GM12878 (cell line): Measurements from ENCODE around the gene KLHL24. TPM values are rescaled to one million over a fixed set of nuclear protein-coding genes. Genes with fewer than 3 reads are reported as not detected.

Source experiments
- ATAC-seq: fragments of 200-7000 bp; cut with Tn5 transposase; 3 replicates; pipeline ENCODE4 v1.9.1; 2020; ENCODE audit warnings: mild to moderate bottlenecking, moderate library complexity
- BruUV-seq: library from RNA; stranded (reverse); fragments of 400-500 nt; replicated peaks from 2 replicates; lab custom pipeline; 2021; lab: Mats Ljungman, UMichigan
- CTCF ChIA-PET: fragments of 300-600 bp; sonication (Branson Sonifier 250); formaldehyde crosslinking; extraction: SDS; loops from one replicate; lab custom pipeline; 2021; ENCODE audit warnings: inconsistent platforms; lab: Yijun Ruan, JAX
- POLR2A ChIA-PET: fragments of 350-600 bp; formaldehyde crosslinking; extraction: SDS; loops from one replicate; lab custom pipeline; 2021; ENCODE audit warnings: inconsistent platforms; lab: Charles Lee
- RAD21 ChIA-PET: fragments of 300-600 bp; sonication (Branson Sonifier 250); formaldehyde crosslinking; loops from one replicate; lab custom pipeline; 2023; ENCODE audit warnings: antibody characterized with exemption; ENCODE audit not compliant: unreplicated experiment; lab: Charles Lee
- SMC1A ChIA-PET: fragments of 300-600 bp; sonication (Branson Sonifier 250); formaldehyde crosslinking; loops from one replicate; lab custom pipeline; 2023; ENCODE audit not compliant: unreplicated experiment, uncharacterized antibody; lab: Charles Lee
- DNase-seq: peaks from one replicate; pipeline ENCODE4 v3.0.0-alpha.2; 2011; ENCODE audit warnings: low read depth, low spot score
- FAIRE-seq: peaks from 3 replicates; lab custom pipeline; 2011; peaks lifted over from hg19 to GRCh38; lab: Jason Lieb, UNC
- H2AFZ ChIP-seq: 2 replicates; pipeline ENCODE4 v1.6.0; 2011; ENCODE audit warnings: low read depth, low read length, control low read depth; ENCODE audit not compliant: control insufficient read depth
- H3K27ac ChIP-seq: 2 replicates; pipeline ENCODE4 v1.5.1; 2011; ENCODE audit warnings: control low read depth; ENCODE audit not compliant: control insufficient read depth, insufficient read depth
- H3K27me3 ChIP-seq, 2 experiments: replicated peaks in 1 of 2; 2 replicates each; pipeline versions ENCODE4 v1.6.0 to v1.6.1; 2011; ENCODE audit warnings: low read length in 1 of 2; ENCODE audit not compliant: control insufficient read depth in 2 of 2, insufficient read depth in 2 of 2
- H3K36me3 ChIP-seq, 2 experiments: 2 replicates each; pipeline ENCODE4 v1.5.1; 2011; ENCODE audit warnings: low read length in 1 of 2; ENCODE audit not compliant: control insufficient read depth in 2 of 2, insufficient read depth in 2 of 2
- H3K4me1 ChIP-seq: 2 replicates; pipeline ENCODE4 v1.6.1; 2011; ENCODE audit warnings: mild to moderate bottlenecking, low read length, moderate library complexity, mixed read lengths; ENCODE audit not compliant: control insufficient read depth, insufficient read depth
- H3K4me2 ChIP-seq: 2 replicates; pipeline ENCODE4 v1.6.0; 2011; ENCODE audit warnings: control low read depth; ENCODE audit not compliant: control insufficient read depth, insufficient read depth
- H3K4me3 ChIP-seq: fragments of 200-600 bp; sonication (generic); 2 replicates; pipeline ENCODE4 v1.5.1; 2016
- H3K79me2 ChIP-seq: 2 replicates; pipeline ENCODE4 v1.6.0; 2011; ENCODE audit warnings: low read length; ENCODE audit not compliant: control insufficient read depth, insufficient read depth
- H3K9ac ChIP-seq: 2 replicates; pipeline ENCODE4 v1.8.0; 2011; ENCODE audit warnings: low read length, control low read depth, mixed read lengths; ENCODE audit not compliant: control insufficient read depth, insufficient read depth
- H3K9me3 ChIP-seq: replicated peaks from 3 replicates; pipeline ENCODE4 v1.5.1; 2011; ENCODE audit warnings: mild to moderate bottlenecking, low read length; ENCODE audit not compliant: control insufficient read depth, insufficient read depth
- H4K20me1 ChIP-seq: 2 replicates; pipeline ENCODE4 v1.6.0; 2011; ENCODE audit not compliant: control insufficient read depth, insufficient read depth
- ASH2L ChIP-seq: fragments of 300-600, 200-600 bp; sonication (generic); IDR thresholded peaks from 2 replicates; pipeline ENCODE4 v1.6.1; 2017; ENCODE audit warnings: low read depth, mild to moderate bottlenecking, borderline replicate concordance
- ATF2 ChIP-seq: IDR thresholded peaks from 2 replicates; pipeline ENCODE4 v1.6.1; 2012; ENCODE audit warnings: low read length, inconsistent platforms
- BCL11A ChIP-seq: IDR thresholded peaks from 2 replicates; pipeline ENCODE4 v1.6.1; 2011; ENCODE audit warnings: low read depth, low read length
- CEBPZ ChIP-seq: fragments of 150-350 bp; IDR thresholded peaks from 2 replicates; pipeline ENCODE4 v1.6.1; 2016; ENCODE audit warnings: low read depth, low read length
- CHD4 ChIP-seq: fragments of 200-600 bp; sonication (generic); IDR thresholded peaks from 2 replicates; pipeline ENCODE4 v1.6.1; 2016; ENCODE audit warnings: mild to moderate bottlenecking
- CREM ChIP-seq: IDR thresholded peaks from 2 replicates; pipeline ENCODE4 v1.6.1; 2014; ENCODE audit warnings: antibody characterized with exemption, low read depth
- HDGF ChIP-seq: fragments of 450-650 bp; IDR thresholded peaks from 2 replicates; pipeline ENCODE4 v1.6.1; 2016; ENCODE audit warnings: antibody characterized with exemption
- NR2C1 ChIP-seq: fragments of 450-650 bp; IDR thresholded peaks from 2 replicates; pipeline ENCODE4 v1.6.1; 2017; ENCODE audit warnings: antibody characterized with exemption, mild to moderate bottlenecking, moderate library complexity
- RB1 ChIP-seq: fragments of 450-650 bp; formaldehyde crosslinking; IDR thresholded peaks from 2 replicates; pipeline ENCODE4 v1.6.1; 2017; ENCODE audit warnings: mild to moderate bottlenecking, borderline replicate concordance
- SMC3 ChIP-seq: IDR thresholded peaks from 2 replicates; pipeline ENCODE4 v1.6.1; 2011; ENCODE audit warnings: low read length, improper control_type of control experiment, borderline replicate concordance
- SP1 ChIP-seq: IDR thresholded peaks from one replicate; pipeline ENCODE4 v1.6.1; 2011; ENCODE audit warnings: low read depth, low read length
- SREBF2 ChIP-seq: IDR thresholded peaks from 2 replicates; pipeline ENCODE4 v1.6.1; 2012; ENCODE audit warnings: mild to moderate bottlenecking, low read length
- SUZ12 ChIP-seq: fragments of 200-600 bp; sonication (generic); IDR thresholded peaks from one replicate; pipeline ENCODE4 v1.6.1; 2018; ENCODE audit warnings: antibody characterized with exemption, mild to moderate bottlenecking; ENCODE audit not compliant: unreplicated experiment
- USF1 ChIP-seq: IDR thresholded peaks from 2 replicates; pipeline ENCODE4 v1.6.1; 2011; ENCODE audit warnings: borderline replicate concordance, low read depth, mild to moderate bottlenecking, moderate library complexity, mixed read lengths, low read length; ENCODE audit not compliant: insufficient read depth; ENCODE audit errors: extremely low read length
- WRNIP1 ChIP-seq: IDR thresholded peaks from 2 replicates; pipeline ENCODE4 v1.6.1; 2011; ENCODE audit warnings: low read depth, low read length, improper control_type of control experiment, borderline replicate concordance
- ZNF384 ChIP-seq: IDR thresholded peaks from 2 replicates; pipeline ENCODE4 v1.6.1; 2012; ENCODE audit warnings: low read depth, mild to moderate bottlenecking, low read length, improper control_type of control experiment, borderline replicate concordance
- ZSCAN29 ChIP-seq: fragments of 450-650 bp; IDR thresholded peaks from 2 replicates; pipeline ENCODE4 v1.6.1; 2017; ENCODE audit warnings: mild to moderate bottlenecking, moderate library complexity
- ZZZ3 ChIP-seq: IDR thresholded peaks from 2 replicates; pipeline ENCODE4 v1.6.1; 2011; ENCODE audit warnings: low read depth; ENCODE audit not compliant: control insufficient read depth, insufficient read length
- WGBS: methylation state at CpG from one replicate; pipeline ENCODE4 v1.1.6; 2016; ENCODE audit warnings: low lambda C conversion rate; ENCODE audit not compliant: insufficient replicate concordance, insufficient coverage; ENCODE audit errors: missing lambda C conversion rate; 5-methylcytosine and 5-hydroxymethylcytosine counted together
- in situ Hi-C: fragments of 300-500 bp; cut with MboI; formaldehyde crosslinking; loops from 9 replicates; pipeline ENCODE4 v1.14.3; 2018; ENCODE audit warnings: mixed read lengths
- intact Hi-C: fragments of 100-400 bp; cut with micrococcal nuclease; formaldehyde crosslinking; loops from one replicate; pipeline ENCODE4 v1.14.2; 2022; ENCODE audit not compliant: unreplicated experiment
- polyA plus RNA-seq, 11 experiments: library from polyadenylated mRNA; depleted of rRNA in 4 of 11; unstranded in 6 of 11; stranded (reverse) in 5 of 11; fragments of >200 nt; fragmentation: Nextera tagmentation in 4 of 11; fragmentation: Illumina TruSeq in 1 of 11; extraction: Ambion mirVana in 4 of 11; extraction: Trizol in 1 of 11; gene quantifications; 1 replicate in 1 of 11; 2 replicates in 10 of 11; pipeline versions ENCODE4 v1.2.1 to v1.2.3, GENCODE V29; 2011 to 2016; ENCODE audit warnings: inconsistent platforms in 2 of 11, missing spikeins in 2 of 11, low read depth in 1 of 11
- total RNA-seq, 4 experiments: library from RNA; depleted of rRNA in 3 of 4; stranded (reverse); fragments of >200 nt in 3 of 4; fragmentation: Illumina TruSeq in 1 of 4; extraction: Trizol in 1 of 4; gene quantifications; 2 replicates each; pipeline versions ENCODE4 v1.2.1 to v1.2.3, GENCODE V29; 2013 to 2021

Gene KLHL24
- total and polyA plus RNA-seq, 10 of the 15 experiments (the other 5 are each of a cell fraction or from before 2014, with no cell fraction given), result 0.91 to 24.3 (median 5.3) TPM

GRCh38 chr3:183619010-183619409 is 16.4 kb upstream of the KLHL24 start:
- SMC1A ChIA-PET, result interaction anchor here (0.8 to 2.0 kb wide), 6 partner anchors 15 to 52 kb away, joined by 3 to 4 read pairs (median 4); no protein-coding TSS in a partner anchor
- ATAC-seq (no peak), FAIRE-seq (no peak), DNase-seq (no peak)
- H3K4me2 ChIP-seq, result no peak overlapping the region
- in situ Hi-C loops (no loop called here), intact Hi-C loops (no loop called here)
- H3K9ac ChIP-seq, result no peak overlapping the region
- H2AFZ ChIP-seq, result no peak overlapping the region
- H4K20me1 ChIP-seq, result no peaks in the 10 kb centered on the region
- H3K4me1 ChIP-seq, result no peaks in the 10 kb centered on the region
- BruUV-seq, result no TSS peak
- POLR2A ChIA-PET, result interaction anchor here (0.6 to 1.2 kb wide), 2 partner anchors 13 to 48 kb away, joined by 3 to 6 read pairs; no protein-coding TSS in a partner anchor
- RAD21 ChIA-PET, result interaction anchor here (0.8 kb wide), 1 partner anchor 85 kb away, joined by 3 read pairs; no protein-coding TSS in a partner anchor
- H3K27ac ChIP-seq, result no peak overlapping the region
- no peak overlapping the region for H3K4me3 ChIP-seq
- CTCF ChIA-PET, result interaction anchor here (0.8 kb wide), 1 partner anchor 148 kb away, joined by 3 read pairs; no protein-coding TSS in a partner anchor
- H3K36me3 ChIP-seq, result no peaks in the 10 kb centered on the region
- H3K9me3 ChIP-seq, result no peaks in the 10 kb centered on the region
- no peak for TF ChIP-seq ATF2
- TF ChIP-seq SP1, result no peak
- TF ChIP-seq CREM, result no peak
- TF ChIP-seq SMC3, result no peak
- TF ChIP-seq ZZZ3, result no peak
- TF ChIP-seq BCL11A, result no peak
- no peak for TF ChIP-seq USF1
- no peak for TF ChIP-seq NR2C1
- no peak for TF ChIP-seq WRNIP1
- no peak for TF ChIP-seq SREBF2
- TF ChIP-seq HDGF, result no peak
- TF ChIP-seq CHD4, result no peak
- no peak for TF ChIP-seq ZSCAN29
- no peak for TF ChIP-seq SUZ12
- TF ChIP-seq ZNF384, result no peak
- TF ChIP-seq CEBPZ, result no peak
- TF ChIP-seq ASH2L, result no peak
- TF ChIP-seq RB1, result no peak
- 43% methylated on average over 4 of the region's 4 CpGs for WGBS
- no peaks in the 10 kb centered on the region for H3K79me2 ChIP-seq
- H3K27me3 ChIP-seq, result peaks cover 0 to 3% of the 10 kb centered on the region in 2 experiments; a peak in 1 of 4 replicates
